HEK293 (cell line): Measurements from ENCODE around the gene TCERG1L.

Experiments used
- CTCF ChIA-PET: fragments of 350-600 bp; formaldehyde crosslinking; extraction: SDS; loops from one replicate; lab custom pipeline; 2021; ENCODE audit warnings: antibody characterized with exemption; lab: Yijun Ruan, JAX
- POLR2A ChIA-PET: fragments of 300-600 bp; formaldehyde crosslinking; extraction: SDS; loops from one replicate; lab custom pipeline; 2020; ENCODE audit warnings: antibody characterized with exemption, inconsistent platforms; lab: Yijun Ruan, JAX
- H3K27ac ChIP-seq: fragments of 200-500 bp; sonication (Bioruptor generic); 2 replicates; pipeline ENCODE4 v1.5.1; 2014; ENCODE audit warnings: low read depth, low read length, control low read depth, inconsistent platforms; ENCODE audit errors: extremely low read depth
- H3K36me3 ChIP-seq, 2 experiments: fragments of 200-500 bp in 1 of 2; sonication (Bioruptor generic) in 1 of 2; 1 replicate in 1 of 2; 2 replicates in 1 of 2; pipeline ENCODE4 v1.5.1; 2014 to 2017; ENCODE audit warnings: inconsistent platforms in 2 of 2, low read length in 2 of 2; ENCODE audit not compliant: control insufficient read depth in 2 of 2, insufficient read depth in 1 of 2
- H3K4me1 ChIP-seq: fragments of 200-500 bp; sonication (Bioruptor generic); 2 replicates; pipeline ENCODE4 v1.5.1; 2014; ENCODE audit warnings: mild to moderate bottlenecking, low read length, inconsistent platforms; ENCODE audit not compliant: control insufficient read depth, insufficient read depth
- H3K4me3 ChIP-seq: 2 replicates; pipeline ENCODE4 v1.5.1; 2011; ENCODE audit warnings: low read depth, mild to moderate bottlenecking, control low read depth, low read length, moderate library complexity
- H3K9me3 ChIP-seq: fragments of 200-500 bp; sonication (Bioruptor generic); 2 replicates; pipeline ENCODE4 v1.5.1; 2014; ENCODE audit warnings: low read depth, low read length, inconsistent platforms; ENCODE audit not compliant: control insufficient read depth, insufficient read depth
- HOXC10 ChIP-seq: sonication (generic); formaldehyde crosslinking; IDR thresholded peaks from 2 replicates; pipeline ENCODE4 v1.8.1; 2023; ENCODE audit warnings: mild to moderate bottlenecking, missing genetic modification reagents
- KLF1 ChIP-seq: fragments of 450-650 bp; formaldehyde crosslinking; IDR thresholded peaks from 2 replicates; pipeline ENCODE4 v1.5.1; 2016; ENCODE audit warnings: missing biosample characterization, missing genetic modification characterization
- KLF10 ChIP-seq: fragments of 450-650 bp; IDR thresholded peaks from 2 replicates; pipeline ENCODE4 v1.5.1; 2018; ENCODE audit warnings: missing biosample characterization, mild to moderate bottlenecking, missing genetic modification characterization
- KLF7 ChIP-seq: fragments of 450-650 bp; formaldehyde crosslinking; IDR thresholded peaks from 2 replicates; pipeline ENCODE4 v1.5.1; 2016; ENCODE audit warnings: missing biosample characterization, missing genetic modification characterization, borderline replicate concordance
- MZF1 ChIP-seq: fragments of 450-650 bp; formaldehyde crosslinking; IDR thresholded peaks from 2 replicates; pipeline ENCODE4 v1.5.1; 2017; ENCODE audit warnings: missing biosample characterization, missing genetic modification characterization, borderline replicate concordance
- OSR2 ChIP-seq: fragments of 450-650 bp; formaldehyde crosslinking; IDR thresholded peaks from 2 replicates; pipeline ENCODE4 v1.5.1; 2016; ENCODE audit warnings: missing biosample characterization, missing genetic modification characterization
- SP3 ChIP-seq: fragments of 450-650 bp; formaldehyde crosslinking; IDR thresholded peaks from 2 replicates; pipeline ENCODE4 v1.5.1; 2016; ENCODE audit warnings: missing biosample characterization, missing genetic modification characterization
- ZBTB26 ChIP-seq: fragments of 450-650 bp; formaldehyde crosslinking; optimal IDR thresholded peaks from 2 replicates; pipeline ENCODE3; 2016; ENCODE audit warnings: missing biosample characterization, mild to moderate bottlenecking, missing genetic modification characterization
- ZBTB49 ChIP-seq: fragments of 450-650 bp; formaldehyde crosslinking; IDR thresholded peaks from 2 replicates; pipeline ENCODE4 v1.5.1; 2016; ENCODE audit warnings: missing biosample characterization, missing genetic modification characterization, low read depth
- ZFP37 ChIP-seq: fragments of 450-650 bp; formaldehyde crosslinking; IDR thresholded peaks from 2 replicates; pipeline ENCODE4 v1.5.1; 2016; ENCODE audit warnings: missing biosample characterization, missing genetic modification characterization
- ZIC2 ChIP-seq: fragments of 450-650 bp; formaldehyde crosslinking; IDR thresholded peaks from 2 replicates; pipeline ENCODE4 v1.5.1; 2016; ENCODE audit warnings: missing biosample characterization, missing genetic modification characterization
- ZNF10 ChIP-seq: fragments of 450-650 bp; formaldehyde crosslinking; IDR thresholded peaks from 2 replicates; pipeline ENCODE4 v1.5.1; 2017; ENCODE audit warnings: missing biosample characterization, missing genetic modification characterization
- ZNF146 ChIP-seq: fragments of 450-650 bp; formaldehyde crosslinking; IDR thresholded peaks from 2 replicates; pipeline ENCODE4 v1.5.1; 2016; ENCODE audit warnings: missing biosample characterization, missing genetic modification characterization
- ZNF157 ChIP-seq: fragments of 450-650 bp; formaldehyde crosslinking; IDR thresholded peaks from 2 replicates; pipeline ENCODE4 v1.5.1; 2016; ENCODE audit warnings: missing biosample characterization, missing genetic modification characterization
- ZNF184 ChIP-seq: fragments of 450-650 bp; IDR thresholded peaks from 2 replicates; pipeline ENCODE4 v1.5.1; 2018; ENCODE audit warnings: missing biosample characterization, mild to moderate bottlenecking, missing genetic modification characterization
- ZNF248 ChIP-seq: fragments of 450-650 bp; formaldehyde crosslinking; IDR thresholded peaks from 2 replicates; pipeline ENCODE4 v1.5.1; 2017; ENCODE audit warnings: missing biosample characterization, missing genetic modification characterization
- ZNF311 ChIP-seq: fragments of 450-650 bp; formaldehyde crosslinking; IDR thresholded peaks from 2 replicates; pipeline ENCODE4 v1.5.1; 2017; ENCODE audit warnings: missing biosample characterization, missing genetic modification characterization, borderline replicate concordance
- ZNF423 ChIP-seq: fragments of 450-650 bp; formaldehyde crosslinking; IDR thresholded peaks from 2 replicates; pipeline ENCODE4 v1.5.1; 2016; ENCODE audit warnings: missing biosample characterization, missing genetic modification characterization
- ZNF610 ChIP-seq: fragments of 450-650 bp; formaldehyde crosslinking; IDR thresholded peaks from 2 replicates; pipeline ENCODE4 v1.5.1; 2016; ENCODE audit warnings: missing biosample characterization, missing genetic modification characterization, borderline replicate concordance
- ZNF623 ChIP-seq: fragments of 450-650 bp; formaldehyde crosslinking; IDR thresholded peaks from 2 replicates; pipeline ENCODE4 v1.5.1; 2016; ENCODE audit warnings: missing biosample characterization, missing genetic modification characterization
- ZNF624 ChIP-seq: fragments of 450-650 bp; formaldehyde crosslinking; IDR thresholded peaks from 2 replicates; pipeline ENCODE4 v1.5.1; 2017; ENCODE audit warnings: missing biosample characterization, missing genetic modification characterization
- ZNF658 ChIP-seq: fragments of 450-650 bp; formaldehyde crosslinking; IDR thresholded peaks from 2 replicates; pipeline ENCODE4; 2016; ENCODE audit warnings: missing biosample characterization, missing genetic modification characterization
- ZNF701 ChIP-seq: fragments of 450-650 bp; formaldehyde crosslinking; IDR thresholded peaks from 2 replicates; pipeline ENCODE4 v1.5.1; 2016; ENCODE audit warnings: missing biosample characterization, missing genetic modification characterization
- ZXDB ChIP-seq: fragments of 450-650 bp; formaldehyde crosslinking; IDR thresholded peaks from 2 replicates; pipeline ENCODE4 v1.5.1; 2016; ENCODE audit warnings: missing biosample characterization, missing genetic modification characterization
- TF ChIP-seq, protein P1 (sequence below): fragments of 450-650 bp; formaldehyde crosslinking; IDR thresholded peaks from 2 replicates; pipeline ENCODE4 v1.5.1; 2016; ENCODE audit warnings: missing biosample characterization, missing genetic modification characterization, borderline replicate concordance

The TCERG1L gene

DNA sequence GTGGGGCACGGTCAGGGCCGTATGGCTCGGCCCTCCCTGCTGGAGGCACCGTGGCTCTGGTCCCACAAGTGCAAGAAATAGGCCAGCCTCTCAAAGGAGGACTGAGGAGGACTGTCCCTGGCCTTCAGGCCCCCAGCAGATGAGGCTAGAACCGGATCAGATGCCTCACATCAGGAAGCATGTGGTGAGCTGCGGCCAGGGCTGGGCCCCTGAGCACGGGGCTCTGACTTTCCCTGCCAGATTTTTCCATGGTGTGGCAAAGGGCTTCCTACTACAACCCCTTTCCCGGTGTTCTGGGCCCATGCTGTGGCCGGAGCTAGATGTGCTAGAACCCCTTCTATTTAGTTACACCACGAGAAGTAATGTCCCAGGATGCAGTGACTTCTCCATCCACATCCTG lies 100.4 kb downstream of the TCERG1L start:
- no peak for TF ChIP-seq ZNF146 (tag by site-specific recombination)
- no peak for TF ChIP-seq ZNF184 (tag by site-specific recombination)
- TF ChIP-seq ZIC2 (tag by site-specific recombination) = no peak
- TF ChIP-seq KLF7 (tag by site-specific recombination) = no peak
- TF ChIP-seq ZNF623 (tag by site-specific recombination) = no peak
- TF ChIP-seq ZNF423 (tag by site-specific recombination) = no peak
- no peak for TF ChIP-seq OSR2 (tag by site-specific recombination)
- no peak for TF ChIP-seq ZNF610 (tag by site-specific recombination)
- no peak for TF ChIP-seq ZNF311 (tag by site-specific recombination)
- TF ChIP-seq ZNF248 = no peak
- TF ChIP-seq, all 188 proteins: peak for 0
- Histone ChIP-seq H3K27ac (no peak overlapping the region), H3K4me1 (no peaks in the 10 kb centered on the region), H3K9me3 (no peaks in the 10 kb centered on the region), H3K4me3 (no peak overlapping the region), H3K36me3 (no peaks in the 10 kb centered on the region)
- ChIA-PET CTCF (interaction anchor here (0.7 kb wide), 1 partner anchor 44 kb away, joined by 3 read pairs; no protein-coding TSS in a partner anchor), POLR2A (no interaction called here)

DNA sequence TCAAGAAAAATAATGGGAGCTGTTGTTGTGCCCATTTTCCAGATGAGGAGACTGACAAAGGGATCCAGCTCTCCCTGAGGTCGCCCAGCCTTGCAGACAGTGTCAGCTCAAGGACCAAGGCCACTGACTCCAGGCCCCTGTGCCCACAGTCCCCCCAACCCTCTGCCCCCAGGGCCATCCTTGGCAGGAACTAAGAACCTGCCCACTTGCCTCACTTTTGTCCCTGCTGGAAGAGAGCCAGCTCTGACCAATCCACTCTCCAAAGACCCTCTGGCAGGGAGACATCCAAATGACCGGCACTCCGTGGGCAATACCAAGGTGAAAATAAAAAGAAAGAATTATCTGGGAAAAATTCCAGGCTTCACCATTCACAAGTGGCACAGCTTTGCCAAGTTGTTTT lies 101.3 kb downstream of the TCERG1L start:
- CTCF ChIA-PET = no interaction called here
- Histone ChIP-seq H3K27ac (no peak overlapping the region), H3K36me3 (no peaks in the 10 kb centered on the region), H3K9me3 (no peaks in the 10 kb centered on the region), H3K4me1 (no peaks in the 10 kb centered on the region), H3K4me3 (no peak overlapping the region)
- TF ChIP-seq ZFP37 (no peak), ZIC2 (tag by site-specific recombination) (no peak), HOXC10 (CRISPR knock-in tag) (no peak), ZNF10 (no peak), ZBTB49 (no peak), KLF1 (tag by site-specific recombination) (no peak), ZNF701 (tag by site-specific recombination) (no peak), ZBTB26 (tag by site-specific recombination) (no peak), ZNF658 (tag by site-specific recombination) (no peak), ZXDB (no peak), SP3 (tag by site-specific recombination) (no peak), ZNF157 (tag by site-specific recombination) (no peak), KLF10 (no peak), ZNF624 (tag by site-specific recombination) (no peak), MZF1 (tag by site-specific recombination) (no peak)
- TF ChIP-seq, protein P1, sequence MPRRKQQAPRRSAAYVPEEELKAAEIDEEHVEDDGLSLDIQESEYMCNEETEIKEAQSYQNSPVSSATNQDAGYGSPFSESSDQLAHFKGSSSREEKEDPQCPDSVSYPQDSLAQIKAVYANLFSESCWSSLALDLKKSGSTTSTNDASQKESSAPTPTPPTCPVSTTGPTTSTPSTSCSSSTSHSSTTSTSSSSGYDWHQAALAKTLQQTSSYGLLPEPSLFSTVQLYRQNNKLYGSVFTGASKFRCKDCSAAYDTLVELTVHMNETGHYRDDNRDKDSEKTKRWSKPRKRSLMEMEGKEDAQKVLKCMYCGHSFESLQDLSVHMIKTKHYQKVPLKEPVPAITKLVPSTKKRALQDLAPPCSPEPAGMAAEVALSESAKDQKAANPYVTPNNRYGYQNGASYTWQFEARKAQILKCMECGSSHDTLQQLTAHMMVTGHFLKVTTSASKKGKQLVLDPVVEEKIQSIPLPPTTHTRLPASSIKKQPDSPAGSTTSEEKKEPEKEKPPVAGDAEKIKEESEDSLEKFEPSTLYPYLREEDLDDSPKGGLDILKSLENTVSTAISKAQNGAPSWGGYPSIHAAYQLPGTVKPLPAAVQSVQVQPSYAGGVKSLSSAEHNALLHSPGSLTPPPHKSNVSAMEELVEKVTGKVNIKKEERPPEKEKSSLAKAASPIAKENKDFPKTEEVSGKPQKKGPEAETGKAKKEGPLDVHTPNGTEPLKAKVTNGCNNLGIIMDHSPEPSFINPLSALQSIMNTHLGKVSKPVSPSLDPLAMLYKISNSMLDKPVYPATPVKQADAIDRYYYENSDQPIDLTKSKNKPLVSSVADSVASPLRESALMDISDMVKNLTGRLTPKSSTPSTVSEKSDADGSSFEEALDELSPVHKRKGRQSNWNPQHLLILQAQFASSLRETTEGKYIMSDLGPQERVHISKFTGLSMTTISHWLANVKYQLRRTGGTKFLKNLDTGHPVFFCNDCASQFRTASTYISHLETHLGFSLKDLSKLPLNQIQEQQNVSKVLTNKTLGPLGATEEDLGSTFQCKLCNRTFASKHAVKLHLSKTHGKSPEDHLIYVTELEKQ = no peak
- POLR2A ChIA-PET = no interaction called here
